ENCODE results near the gene CSNK1E. TPM values are rescaled to one million over a fixed set of nuclear protein-coding genes. Genes with fewer than 3 reads are reported as not detected.

The CSNK1E gene
- total and polyA plus RNA-seq, 2 of the 4 experiments (the other 2 are of a cell fraction): 116 to 276 TPM

GRCh38 chr22:38310518-38311322, 6.5 kb downstream of the CSNK1E start (continued):
- no peak for TF ChIP-seq MAFK (IDR thresholded peaks at IDR 0.05; ENCODE audit: low read depth, low read length)
- TF ChIP-seq CHD1 (IDR thresholded peaks at IDR 0.05; ENCODE audit: low read depth, low read length): no peak

GRCh38 chr22:38309614-38310517, 7.4 kb downstream of the CSNK1E start:
- H3K14ac ChIP-seq (replicated peaks; ENCODE audit: low read depth, low read length): 0 out of 2 replicates have a peak overlapping the region, but pooled peaks have one; percentile 29
- H3K4ac ChIP-seq (ENCODE audit: low read depth, low read length): peak overlapping the region; percentile 16; the same call in 1 of the 2 replicates
- no peak overlapping the region for H3K56ac ChIP-seq (ENCODE audit: extremely low read depth, insufficient read depth, low read length)
- H2BK5ac ChIP-seq (ENCODE audit: low read depth, low read length, poor library complexity, severe bottlenecking): peak overlapping the region; percentile 67
- 0 out of 2 replicates have a peak overlapping the region, but pooled peaks have one; percentile 51 for H2AK5ac ChIP-seq (ENCODE audit: low read depth, low read length)
- in situ Hi-C loops (cut with MboI; ENCODE audit: low sequenced_read_pairs) (no loop called here), dilution Hi-C loops (cut with HindIII; ENCODE audit: low sequenced_read_pairs, unreplicated experiment) (no loop called here), intact Hi-C loops (cut with micrococcal nuclease) (no loop called here)
- ChIA-PET CTCF (no interaction called here), POLR2A (ENCODE audit: unreplicated experiment) (no interaction called here)
- no peak overlapping the region for H2BK15ac ChIP-seq (ENCODE audit: low read depth, low read length)
- no peak overlapping the region for H2AFZ ChIP-seq (replicated peaks; ENCODE audit: low read length, poor library complexity)
- ATAC-seq (ENCODE audit: low read depth) (no peak), DNase-seq (no peak)
- H4K20me1 ChIP-seq (ENCODE audit: insufficient read depth, low read length): peaks cover 98% of the 10 kb centered on the region
- no peak overlapping the region for H2BK120ac ChIP-seq (ENCODE audit: low read depth, low read length)
- no peak overlapping the region for H3K4me3 ChIP-seq (ENCODE audit: insufficient read depth, low read depth, low read length)
- no peak overlapping the region for H3K9ac ChIP-seq (ENCODE audit: low read depth, low read length)
- H4K91ac ChIP-seq (ENCODE audit: insufficient read depth, low read depth, low read length): no peak overlapping the region; the same call in 1 of the 2 replicates
- WGBS, 2 experiments (ENCODE audit: extremely low coverage in 2 of 2, insufficient read length in 1 of 2): 70% methylated on average over 10 of the region's 18 CpGs; no CpG with 5 or more reads in 1 of the 2 experiments
- H2AK9ac ChIP-seq (replicated peaks; ENCODE audit: low read depth, low read length, poor library complexity): peak overlapping the region; percentile 65
- H3K23ac ChIP-seq (ENCODE audit: low read depth, low read length): 0 out of 2 replicates have a peak overlapping the region, but pooled peaks have one; percentile 65
- BruUV-seq (replicated peaks): no TSS peak
- peaks cover 0 to 64% of the 10 kb centered on the region in 2 experiments; a peak in 2 of 4 replicates for H3K79me1 ChIP-seq (ENCODE audit: low read depth in 1 of 2, low read length in 2 of 2)
- H4K8ac ChIP-seq (ENCODE audit: low read depth in 2 of 2, low read length in 2 of 2): no peak overlapping the region
- H2BK20ac ChIP-seq (ENCODE audit: low read depth, low read length): no peak overlapping the region; the same call in 1 of the 2 replicates
- peak overlapping the region; percentile 12; the same call in 1 of the 2 replicates for H3K27ac ChIP-seq (ENCODE audit: insufficient read depth, low read length)
- TF ChIP-seq USF2 (IDR thresholded peaks at IDR 0.05; ENCODE audit: low read depth, low read length) (no peak), NFE2L2 (IDR thresholded peaks at IDR 0.05; ENCODE audit: low read depth, low read length) (no peak), ELK1 (IDR thresholded peaks at IDR 0.05; ENCODE audit: borderline replicate concordance, low read depth, low read length) (no peak), MAZ (IDR thresholded peaks at IDR 0.05; ENCODE audit: borderline replicate concordance, low read depth, low read length) (no peak), CHD1 (IDR thresholded peaks at IDR 0.05; ENCODE audit: low read depth, low read length) (no peak)
- H3K27me3 ChIP-seq (ENCODE audit: control insufficient read depth, insufficient read depth, low read length): no peaks in the 10 kb centered on the region
- no peak overlapping the region for H3K4me2 ChIP-seq (ENCODE audit: low read depth, low read length)
- H3K18ac ChIP-seq (ENCODE audit: low read depth, low read length): no peak overlapping the region
- H3K9me3 ChIP-seq (ENCODE audit: control insufficient read depth, insufficient read depth, low read length): no peaks in the 10 kb centered on the region
- H3K36me3 ChIP-seq (ENCODE audit: control insufficient read depth, insufficient read depth, low read length): peaks cover 46% of the 10 kb centered on the region
- H3K4me1 ChIP-seq (ENCODE audit: control insufficient read depth, insufficient read depth, low read length): peaks cover 53% of the 10 kb centered on the region
- H3K9me1 ChIP-seq (ENCODE audit: insufficient read depth, low read length): peaks cover 47% of the 10 kb centered on the region
- H4K5ac ChIP-seq (ENCODE audit: low read depth, low read length): no peak overlapping the region

Measured in IMR-90 (cell line).